AG10803 (cell line): ENCODE measurements around the gene ERMARD.
A peak's percentile ranks its signal among the peaks of the same experiment; 100 is the strongest.

ENCODE experiments used
- DNase-seq: peaks from one replicate; pipeline ENCODE4 v3.0.0; 2010; ENCODE audit warnings: low read depth
- H3K4me3 ChIP-seq: 2 replicates; pipeline ENCODE4 v1.5.1; 2011; ENCODE audit warnings: mild to moderate bottlenecking, low read length, control low read depth
- TF ChIP-seq, protein P1 (sequence below): conservative IDR thresholded peaks from 2 replicates; pipeline ENCODE4 v1.5.1; 2011; ENCODE audit warnings: mild to moderate bottlenecking, low read length, control low read depth, inconsistent platforms

Gene ERMARD

DNA sequence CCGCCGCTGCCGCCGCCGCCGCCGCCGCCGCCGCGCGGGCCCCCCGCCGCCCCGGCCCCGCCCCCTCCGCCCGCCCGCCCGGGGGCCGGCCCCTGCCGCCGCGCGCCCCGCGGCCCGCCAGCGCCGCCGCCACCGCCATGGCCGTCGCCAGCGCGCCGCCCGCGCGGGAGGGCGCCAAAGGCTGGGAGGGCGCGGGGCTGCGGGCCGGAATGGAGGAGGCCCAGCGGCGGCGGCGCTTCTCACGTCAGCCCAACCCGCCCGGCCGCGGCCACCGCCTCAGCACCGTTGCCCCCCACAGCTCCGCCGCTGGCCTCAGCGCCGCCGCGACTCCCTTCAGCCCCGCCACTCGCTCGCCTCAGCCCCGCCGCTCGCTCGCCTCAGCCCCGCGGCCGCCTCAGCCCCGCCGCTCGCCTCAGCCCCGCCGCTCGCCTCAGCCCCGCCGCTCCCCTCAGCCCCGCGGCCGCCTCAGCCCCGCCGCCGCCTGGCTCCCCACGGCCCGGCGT, 27.4 kb upstream of the ERMARD start:
- TF ChIP-seq, protein P1, sequence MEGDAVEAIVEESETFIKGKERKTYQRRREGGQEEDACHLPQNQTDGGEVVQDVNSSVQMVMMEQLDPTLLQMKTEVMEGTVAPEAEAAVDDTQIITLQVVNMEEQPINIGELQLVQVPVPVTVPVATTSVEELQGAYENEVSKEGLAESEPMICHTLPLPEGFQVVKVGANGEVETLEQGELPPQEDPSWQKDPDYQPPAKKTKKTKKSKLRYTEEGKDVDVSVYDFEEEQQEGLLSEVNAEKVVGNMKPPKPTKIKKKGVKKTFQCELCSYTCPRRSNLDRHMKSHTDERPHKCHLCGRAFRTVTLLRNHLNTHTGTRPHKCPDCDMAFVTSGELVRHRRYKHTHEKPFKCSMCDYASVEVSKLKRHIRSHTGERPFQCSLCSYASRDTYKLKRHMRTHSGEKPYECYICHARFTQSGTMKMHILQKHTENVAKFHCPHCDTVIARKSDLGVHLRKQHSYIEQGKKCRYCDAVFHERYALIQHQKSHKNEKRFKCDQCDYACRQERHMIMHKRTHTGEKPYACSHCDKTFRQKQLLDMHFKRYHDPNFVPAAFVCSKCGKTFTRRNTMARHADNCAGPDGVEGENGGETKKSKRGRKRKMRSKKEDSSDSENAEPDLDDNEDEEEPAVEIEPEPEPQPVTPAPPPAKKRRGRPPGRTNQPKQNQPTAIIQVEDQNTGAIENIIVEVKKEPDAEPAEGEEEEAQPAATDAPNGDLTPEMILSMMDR = no peak
- peak overlapping the region; percentile 43 for H3K4me3 ChIP-seq
- DNase-seq = peak; percentile 24

DNA sequence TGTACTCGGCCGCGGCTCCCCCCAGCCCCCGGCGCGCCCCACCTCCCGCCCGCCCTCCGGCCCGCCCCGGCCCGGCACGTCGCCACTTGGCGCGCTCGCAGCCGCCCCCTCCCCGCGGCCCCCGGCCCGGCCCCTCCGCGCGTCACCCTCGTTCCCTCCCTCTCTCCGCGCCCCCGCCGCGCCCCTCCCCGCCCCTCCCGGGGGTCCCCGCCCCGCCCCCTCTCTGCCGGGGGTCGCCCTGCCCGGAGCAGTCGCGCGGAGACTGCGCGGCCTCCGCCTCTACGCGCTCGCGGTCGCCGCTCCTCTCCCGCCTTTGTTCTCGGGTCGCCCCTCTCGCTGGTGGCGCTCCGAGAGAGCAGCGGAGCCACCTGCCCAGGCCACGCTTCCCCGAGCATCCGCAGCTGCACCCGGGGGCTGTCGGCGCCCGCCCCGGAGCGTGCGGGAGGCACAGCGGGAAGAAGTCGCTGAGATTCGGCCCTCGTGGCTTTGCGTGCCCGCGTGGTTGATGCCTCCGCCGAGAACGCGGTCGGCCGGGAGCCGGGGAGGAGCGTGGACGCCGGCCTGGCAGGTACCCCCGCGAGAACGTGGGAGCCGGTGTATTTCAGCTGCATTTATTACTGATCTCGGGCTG, 26.8 kb upstream of the ERMARD start, which contains the start of gene PHF10:
PHF10 (minus strand) TSS at position 7 of the 631 bp plus-strand sequence. CDS start 569 bp downstream, outside the sequence.
- peak; percentile 9 for DNase-seq
- peak within 1 kb of the TSS; percentile 67 for H3K4me3 ChIP-seq
- TF ChIP-seq, protein P1 = no peak

DNA sequence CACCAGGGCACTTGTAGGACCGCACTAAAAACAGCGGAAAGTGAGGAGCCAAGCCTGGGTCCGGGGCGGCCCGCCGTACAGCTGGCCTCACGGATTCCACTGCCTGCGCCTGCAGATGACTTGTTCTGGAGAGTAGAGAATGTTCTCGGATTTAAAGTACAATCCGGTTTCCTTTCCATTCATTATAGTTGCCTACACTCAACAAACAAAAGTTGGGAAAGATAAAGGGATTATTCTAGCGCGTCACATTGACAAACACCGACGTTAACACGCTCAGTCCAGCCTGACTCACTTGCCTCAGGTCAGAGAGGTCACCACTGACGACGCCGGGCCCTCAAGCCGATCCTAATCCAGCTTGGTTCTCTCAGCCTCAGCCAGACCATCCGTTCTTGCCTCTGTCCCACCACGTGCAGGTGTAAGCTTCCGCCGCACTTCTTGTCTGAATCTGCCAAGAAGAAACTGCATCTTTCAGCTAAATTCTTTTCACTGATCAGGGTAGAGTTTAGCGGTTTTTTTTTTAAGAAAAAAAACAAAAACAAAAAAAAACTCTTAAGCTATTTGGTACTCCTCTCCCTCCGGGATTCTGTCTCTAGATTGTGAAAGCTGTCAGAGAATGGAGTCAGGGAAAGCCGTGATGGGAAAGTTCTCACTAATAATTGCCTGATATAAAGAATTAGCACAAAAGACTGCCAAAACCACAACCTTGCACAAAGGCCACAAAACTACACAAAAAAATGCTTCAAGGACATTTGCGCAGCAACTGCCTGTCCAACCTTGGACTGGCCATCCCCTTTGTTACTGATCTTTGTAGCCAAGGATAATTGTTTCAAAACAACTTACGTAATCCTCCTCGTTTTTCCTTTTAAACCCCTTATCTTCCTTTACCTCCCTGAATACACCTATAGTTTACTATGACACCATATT, 26.0 kb upstream of the ERMARD start:
- peak overlapping the region; percentile 55 for H3K4me3 ChIP-seq
- TF ChIP-seq, protein P1 = no peak
- DNase-seq = peak; percentile 47

DNA sequence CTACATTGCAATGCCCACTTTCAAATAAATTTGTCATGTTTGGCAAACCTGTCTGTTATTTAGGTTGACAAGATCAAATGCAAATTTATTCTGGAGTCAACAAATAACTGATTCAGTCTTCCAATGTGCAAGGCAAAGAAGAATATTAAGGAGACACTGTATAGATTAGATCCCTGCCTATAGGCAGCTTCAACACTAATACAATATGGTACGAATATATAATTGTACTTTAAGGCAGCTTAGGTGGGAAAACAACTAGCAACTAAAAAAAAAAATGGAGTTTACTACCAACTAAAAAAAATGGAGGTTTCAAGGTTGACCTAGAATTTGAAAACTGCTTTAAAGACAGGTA, 25.4 kb upstream of the ERMARD start:
- H3K4me3 ChIP-seq = no peak overlapping the region
- TF ChIP-seq, protein P1 = no peak
- DNase-seq = no peak

DNA sequence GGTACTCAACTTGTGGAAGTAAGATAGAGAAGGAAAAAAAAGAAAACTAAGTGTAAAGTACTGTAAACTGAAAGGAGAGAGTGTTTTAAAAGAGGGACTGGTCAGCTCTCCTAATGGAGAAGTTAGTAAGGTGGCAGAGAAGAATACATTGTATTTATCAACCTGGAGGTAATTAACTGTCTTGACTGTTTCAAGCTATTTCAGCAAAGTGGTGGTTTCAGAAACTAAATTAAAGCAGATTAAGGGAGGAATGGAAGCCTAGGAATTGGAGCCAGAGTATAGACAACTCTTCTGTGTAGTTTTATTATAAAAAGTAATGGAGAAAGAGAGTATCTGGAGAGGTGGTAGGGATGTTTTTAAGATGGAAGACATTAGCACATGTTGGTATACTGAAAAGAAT, 24.5 kb upstream of the ERMARD start:
- no peak overlapping the region for H3K4me3 ChIP-seq
- TF ChIP-seq, protein P1 = no peak
- no peak for DNase-seq

DNA sequence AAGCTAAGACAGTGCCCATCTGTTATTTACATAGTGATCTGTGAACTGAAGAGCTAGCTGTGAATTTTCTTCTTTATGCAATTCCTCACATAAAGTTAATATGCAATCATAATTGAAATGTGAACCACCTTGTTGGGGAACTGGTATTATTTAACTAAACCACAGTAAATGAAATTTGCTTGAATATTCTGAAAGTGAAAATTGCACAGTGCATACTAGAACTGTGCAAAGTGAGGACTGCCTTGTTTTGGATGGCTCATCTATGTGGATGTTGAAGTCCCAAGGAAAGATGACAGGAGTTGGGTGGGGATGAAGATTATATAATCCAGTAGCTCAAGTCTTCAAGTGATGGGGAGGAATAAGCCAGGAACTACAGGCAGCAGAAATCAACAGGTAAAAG, 21.5 kb upstream of the ERMARD start:
- no peak for DNase-seq
- no peak overlapping the region for H3K4me3 ChIP-seq
- TF ChIP-seq, protein P1 = no peak
